Transverse colon (tissue), 4 donors: ENCODE results near the gene MRM2.

Source experiments
- CTCF ChIP-seq, 5 experiments: fragments of 200-600 bp in 3 of 5; fragments of 450-650 bp in 2 of 5; sonication (generic) in 3 of 5; IDR thresholded peaks; 1 replicate in 2 of 5; 2 replicates in 3 of 5; pipeline ENCODE4 v1.5.1; 2016 to 2017; ENCODE audit warnings: antibody characterized with exemption in 5 of 5, inconsistent platforms in 3 of 5, mild to moderate bottlenecking in 2 of 5, moderate library complexity in 1 of 5
- EP300 ChIP-seq: sonication (generic); formaldehyde crosslinking; IDR thresholded peaks from one replicate; pipeline ENCODE4 v1.6.1; 2017; ENCODE audit warnings: antibody characterized with exemption, low read depth
- POLR2A ChIP-seq: fragments of 450-650 bp; IDR thresholded peaks from one replicate; pipeline ENCODE4 v1.6.1; 2016; ENCODE audit warnings: antibody characterized with exemption, mild to moderate bottlenecking, moderate library complexity
- POLR2AphosphoS5 ChIP-seq, 3 donors: sonication (generic); formaldehyde crosslinking; IDR thresholded peaks; one replicate each; pipeline ENCODE4 v1.6.1; 2016; ENCODE audit warnings: antibody characterized with exemption in 3 of 3

- no peak for TF ChIP-seq POLR2A
- no peak for TF ChIP-seq CTCF (IDR thresholded peaks at IDR 0.05)
- TF ChIP-seq POLR2AphosphoS5 (IDR thresholded peaks at IDR 0.05) = no peak
- no peak for TF ChIP-seq EP300
Observed at GRCh38 chr7:2211926-2212325, 30.1 kb downstream of the MRM2 start.
